DOHH2 (cell line): Measurements from ENCODE around the gene ANXA5.

Source experiments
- H3F3A ChIP-seq: fragments of 200-600 bp; sonication (generic), shearing (Covaris generic); 2 replicates; pipeline ENCODE4 v1.6.0; 2016; ENCODE audit warnings: antibody characterized with exemption, mild to moderate bottlenecking; ENCODE audit not compliant: control insufficient read depth, insufficient read depth
- H3K27ac ChIP-seq: fragments of 200-600 bp; sonication (generic); 2 replicates; pipeline ENCODE4 v1.5.1; 2014; ENCODE audit warnings: low read depth, mild to moderate bottlenecking, low read length, moderate library complexity
- H3K27me3 ChIP-seq: fragments of 200-600 bp; sonication (generic); 2 replicates; pipeline ENCODE4 v1.6.1; 2014; ENCODE audit warnings: mild to moderate bottlenecking, low read length, mixed read lengths; ENCODE audit not compliant: control insufficient read depth
- H3K36me3 ChIP-seq: fragments of 200-600 bp; sonication (generic); 2 replicates; pipeline ENCODE4 v1.6.1; 2014; ENCODE audit warnings: mild to moderate bottlenecking, low read length, moderate library complexity, mixed read lengths; ENCODE audit not compliant: control insufficient read depth
- H3K4me1 ChIP-seq: fragments of 200-600 bp; sonication (generic); 2 replicates; pipeline ENCODE4 v1.6.1; 2014; ENCODE audit warnings: mild to moderate bottlenecking, low read length, mixed read lengths; ENCODE audit not compliant: control insufficient read depth
- H3K4me2 ChIP-seq: fragments of 200-600 bp; sonication (generic); 2 replicates; pipeline ENCODE4 v1.6.0; 2014; ENCODE audit warnings: mild to moderate bottlenecking, low read length, moderate library complexity
- H3K4me3 ChIP-seq: fragments of 200-600 bp; sonication (generic); 2 replicates; pipeline ENCODE4 v1.5.1; 2014; ENCODE audit warnings: mild to moderate bottlenecking, low read length, mixed read lengths
- H3K79me2 ChIP-seq: fragments of 200-600 bp; sonication (generic); 2 replicates; pipeline ENCODE4 v1.6.1; 2014; ENCODE audit warnings: mild to moderate bottlenecking, low read length, mixed read lengths; ENCODE audit not compliant: control insufficient read depth
- H3K9me2 ChIP-seq: fragments of 200-600 bp; sonication (generic); replicated peaks from 2 replicates; pipeline ENCODE4 v1.6.1; 2014; ENCODE audit warnings: mild to moderate bottlenecking, low read length, mixed read lengths; ENCODE audit not compliant: control insufficient read depth
- H3K9me3 ChIP-seq: fragments of 200-600 bp; sonication (generic); 2 replicates; pipeline ENCODE4 v1.6.1; 2014; ENCODE audit warnings: antibody characterized with exemption, low read length, mixed read lengths; ENCODE audit not compliant: control insufficient read depth, insufficient read depth
- H4K20me1 ChIP-seq: fragments of 200-600 bp; sonication (generic); 2 replicates; pipeline ENCODE4 v1.6.0; 2014; ENCODE audit warnings: low read depth, mild to moderate bottlenecking, antibody characterized with exemption, low read length, moderate library complexity; ENCODE audit not compliant: control insufficient read depth, insufficient read depth
- CTCF ChIP-seq: fragments of 200-600 bp; sonication (generic); IDR thresholded peaks from one replicate; pipeline ENCODE4 v1.5.1; 2014; ENCODE audit warnings: antibody characterized with exemption, mild to moderate bottlenecking, low read depth, low read length; ENCODE audit not compliant: poor library complexity, severe bottlenecking
- EZH2phosphoT487 ChIP-seq: fragments of 200-600 bp; sonication (generic); IDR thresholded peaks from 2 replicates; pipeline ENCODE4 v1.6.1; 2017; ENCODE audit warnings: borderline replicate concordance, mild to moderate bottlenecking, antibody characterized with exemption, low read length, moderate library complexity, mixed read lengths

Gene ANXA5

GRCh38 chr4:121707344-121707743 lies 10.6 kb upstream of the ANXA5 start:
- no peaks in the 10 kb centered on the region for H3K9me2 ChIP-seq
- no peak overlapping the region for H3K27ac ChIP-seq
- H3K79me2 ChIP-seq = no peaks in the 10 kb centered on the region
- H3K4me3 ChIP-seq = no peak overlapping the region
- no peaks in the 10 kb centered on the region for H3K36me3 ChIP-seq
- peaks cover 15% of the 10 kb centered on the region for H3K27me3 ChIP-seq
- no peaks in the 10 kb centered on the region for H3F3A ChIP-seq
- no peaks in the 10 kb centered on the region for H3K4me1 ChIP-seq
- no peak overlapping the region for H3K4me2 ChIP-seq
- no peak for TF ChIP-seq EZH2phosphoT487
- TF ChIP-seq CTCF = no peak
- no peaks in the 10 kb centered on the region for H3K9me3 ChIP-seq
- no peaks in the 10 kb centered on the region for H4K20me1 ChIP-seq

- Histone ChIP-seq H3F3A (no peaks in the 10 kb centered on the region), H3K27ac (no peak overlapping the region), H3K4me2 (no peak overlapping the region), H3K27me3 (peaks cover 10% of the 10 kb centered on the region), H3K79me2 (no peaks in the 10 kb centered on the region), H3K9me2 (no peaks in the 10 kb centered on the region), H3K4me1 (no peaks in the 10 kb centered on the region), H4K20me1 (no peaks in the 10 kb centered on the region), H3K9me3 (no peaks in the 10 kb centered on the region), H3K36me3 (no peaks in the 10 kb centered on the region), H3K4me3 (no peak overlapping the region)
- TF ChIP-seq CTCF (no peak), EZH2phosphoT487 (no peak)
Observed at GRCh38 chr4:121706595-121707021, 9.8 kb upstream of the ANXA5 start.

- no peaks in the 10 kb centered on the region for H3K79me2 ChIP-seq
- TF ChIP-seq EZH2phosphoT487 = no peak
- TF ChIP-seq CTCF = no peak
- no peak overlapping the region for H3K4me2 ChIP-seq
- H3K4me1 ChIP-seq = no peaks in the 10 kb centered on the region
- H3K9me2 ChIP-seq = no peaks in the 10 kb centered on the region
- no peaks in the 10 kb centered on the region for H3F3A ChIP-seq
- H4K20me1 ChIP-seq = no peaks in the 10 kb centered on the region
- H3K9me3 ChIP-seq = no peaks in the 10 kb centered on the region
- peaks cover 4% of the 10 kb centered on the region for H3K27me3 ChIP-seq
- no peak overlapping the region for H3K4me3 ChIP-seq
- H3K36me3 ChIP-seq = no peaks in the 10 kb centered on the region
- H3K27ac ChIP-seq = no peak overlapping the region
Observed at GRCh38 chr4:121705521-121705920, 8.7 kb upstream of the ANXA5 start.

- no peaks in the 10 kb centered on the region for H3K79me2 ChIP-seq
- H3K4me3 ChIP-seq = no peak overlapping the region
- no peaks in the 10 kb centered on the region for H3K9me3 ChIP-seq
- no peaks in the 10 kb centered on the region for H4K20me1 ChIP-seq
- H3K27ac ChIP-seq = no peak overlapping the region
- H3K4me1 ChIP-seq = peaks cover 10% of the 10 kb centered on the region
- no peaks in the 10 kb centered on the region for H3K36me3 ChIP-seq
- H3F3A ChIP-seq = no peaks in the 10 kb centered on the region
- H3K9me2 ChIP-seq = no peaks in the 10 kb centered on the region
- TF ChIP-seq CTCF = no peak
- no peak for TF ChIP-seq EZH2phosphoT487
- peaks cover 20% of the 10 kb centered on the region for H3K27me3 ChIP-seq
- no peak overlapping the region for H3K4me2 ChIP-seq
Observed at GRCh38 chr4:121702136-121702535, 5.4 kb upstream of the ANXA5 start.
